HCT116 (cell line): Measurements from ENCODE around the gene TRMT10B. TPM values are rescaled to one million over a fixed set of nuclear protein-coding genes. Genes with fewer than 3 reads are reported as not detected.
"Not testable (repeated sequence)": the region's sequence is repeated elsewhere in the genome, so short reads cannot be mapped to it uniquely, and the experiment has no call there.

Experiments used
- ATAC-seq: fragments of 200-7000 bp; cut with Tn5 transposase; 2 replicates; pipeline ENCODE4 v1.9.1; 2020; ENCODE audit warnings: mild to moderate bottlenecking, moderate library complexity
- BruUV-seq: library from RNA; stranded (reverse); fragments of 400-500 nt; replicated peaks from 2 replicates; lab custom pipeline; 2021; lab: Mats Ljungman, UMichigan
- CTCF ChIA-PET: fragments of 300-600 bp; sonication (Branson Sonifier 250); formaldehyde crosslinking; loops from one replicate; lab custom pipeline; 2021; ENCODE audit warnings: antibody characterized with exemption; lab: Charles Lee
- POLR2A ChIA-PET: fragments of 300-600, 350-600 bp; sonication (Branson Sonifier 250); formaldehyde crosslinking; loops from one replicate; lab custom pipeline; 2021; ENCODE audit warnings: antibody characterized with exemption; lab: Charles Lee
- RAD21 ChIA-PET, 2 experiments: fragments of 300-600 bp; sonication (Branson Sonifier 250); formaldehyde crosslinking; loops; one replicate each; lab custom pipeline; 2023; ENCODE audit warnings: low total read pairs in 2 of 2; ENCODE audit not compliant: uncharacterized antibody in 2 of 2, unreplicated experiment in 2 of 2, low non-redundant PET in 1 of 2; lab: Charles Lee
- DNase-seq: peaks from one replicate; pipeline ENCODE4 v3.0.0-alpha.2; 2010; ENCODE audit warnings: low read depth, low spot score
- H2AFZ ChIP-seq: fragments of 200-600 bp; shearing (Covaris generic), sonication (generic); 2 replicates; pipeline ENCODE4 v1.6.1; 2017; ENCODE audit warnings: low read depth, mixed run types, mixed read lengths, antibody characterized with exemption, low read length; ENCODE audit not compliant: poor library complexity, severe bottlenecking
- H3K27ac ChIP-seq: 2 replicates; pipeline ENCODE4 v1.5.1; 2012; ENCODE audit warnings: low read depth, low read length
- H3K27me3 ChIP-seq: fragments of 200-600 bp; sonication (generic); 2 replicates; pipeline ENCODE4 v1.6.1; 2016; ENCODE audit warnings: mixed run types, low read length, mixed read lengths; ENCODE audit not compliant: insufficient read depth
- H3K36me3 ChIP-seq, 2 experiments: fragments of 200-500 bp in 1 of 2; fragments of 200-600 bp in 1 of 2; sonication (Bioruptor generic) in 1 of 2; sonication (generic) in 1 of 2; 2 replicates each; pipeline versions ENCODE4 v1.5.1 to v1.6.1; 2014 to 2016; ENCODE audit warnings: low read length in 2 of 2, inconsistent platforms in 1 of 2, mixed read lengths in 1 of 2, mixed run types in 1 of 2; ENCODE audit not compliant: insufficient read depth in 2 of 2, control insufficient read depth in 1 of 2
- H3K4me1 ChIP-seq, 2 experiments: fragments of 200-600 bp in 1 of 2; sonication (generic) in 1 of 2; 2 replicates each; pipeline versions ENCODE4 v1.5.1 to v1.6.1; 2012 to 2017; ENCODE audit warnings: low read length in 2 of 2, inconsistent platforms in 1 of 2, mild to moderate bottlenecking in 1 of 2, mixed read lengths in 1 of 2, mixed run types in 1 of 2, moderate library complexity in 1 of 2; ENCODE audit not compliant: insufficient read depth in 2 of 2, control insufficient read depth in 1 of 2
- H3K4me2 ChIP-seq: fragments of 200-600 bp; sonication (generic); 2 replicates; pipeline ENCODE4 v1.6.1; 2017; ENCODE audit warnings: mixed run types, low read length, mixed read lengths
- H3K4me3 ChIP-seq, 2 experiments: fragments of 200-600 bp in 1 of 2; sonication (generic) in 1 of 2; replicated peaks in 1 of 2; 2 replicates each; pipeline ENCODE4 v1.5.1; 2011 to 2016; ENCODE audit warnings: low read length in 2 of 2, control low read depth in 1 of 2, low read depth in 1 of 2, mild to moderate bottlenecking in 1 of 2, mixed read lengths in 1 of 2, mixed run types in 1 of 2
- H3K79me2 ChIP-seq: fragments of 200-600 bp; sonication (generic); 2 replicates; pipeline ENCODE4 v1.6.1; 2017; ENCODE audit warnings: mild to moderate bottlenecking, mixed run types, low read length, moderate library complexity, mixed read lengths; ENCODE audit not compliant: insufficient read depth
- H3K9ac ChIP-seq: fragments of 200-600 bp; sonication (generic); 2 replicates; pipeline ENCODE4 v1.6.1; 2016; ENCODE audit warnings: low read length, mixed read lengths
- H3K9me2 ChIP-seq: fragments of 200-600 bp; sonication (generic), shearing (Covaris generic); 2 replicates; pipeline ENCODE4 v1.6.1; 2017; ENCODE audit warnings: mixed run types, mild to moderate bottlenecking, moderate library complexity; ENCODE audit not compliant: insufficient read depth
- H3K9me3 ChIP-seq, 2 experiments: fragments of 200-500 bp in 1 of 2; fragments of 200-600 bp in 1 of 2; sonication (Bioruptor generic) in 1 of 2; sonication (generic) in 1 of 2; 2 replicates each; pipeline ENCODE4 v1.6.1; 2014 to 2017; ENCODE audit warnings: low read length in 2 of 2, mixed read lengths in 2 of 2, inconsistent platforms in 1 of 2, low read depth in 1 of 2, mild to moderate bottlenecking in 1 of 2, mixed run types in 1 of 2, moderate library complexity in 1 of 2; ENCODE audit not compliant: control insufficient read depth in 1 of 2, insufficient read depth in 1 of 2
- H4K20me1 ChIP-seq: fragments of 200-600 bp; sonication (generic), shearing (Covaris generic); 2 replicates; pipeline ENCODE4 v1.6.1; 2017; ENCODE audit warnings: mixed run types, mild to moderate bottlenecking, moderate library complexity; ENCODE audit not compliant: insufficient read depth
- CBX3 ChIP-seq: IDR thresholded peaks from 2 replicates; pipeline ENCODE4 v1.6.1; 2012; ENCODE audit warnings: low read depth
- CEBPB ChIP-seq: IDR thresholded peaks from 2 replicates; pipeline ENCODE4 v1.6.1; 2012; ENCODE audit warnings: low read depth
- EGR1 ChIP-seq: IDR thresholded peaks from 2 replicates; pipeline ENCODE4 v1.6.1; 2012; ENCODE audit warnings: low read depth
- ELF1 ChIP-seq: IDR thresholded peaks from 2 replicates; pipeline ENCODE4 v1.6.1; 2012; ENCODE audit warnings: low read depth, borderline replicate concordance
- EZH2 ChIP-seq: fragments of 200-600 bp; sonication (generic); IDR thresholded peaks from 2 replicates; pipeline ENCODE4 v1.6.1; 2017; ENCODE audit warnings: antibody characterized with exemption, mixed run types
- EZH2phosphoT487 ChIP-seq: fragments of 200-600 bp; IDR thresholded peaks from 2 replicates; pipeline ENCODE4 v1.6.1; 2018; ENCODE audit warnings: antibody characterized with exemption, borderline replicate concordance
- JUND ChIP-seq: IDR thresholded peaks from 2 replicates; pipeline ENCODE4 v1.6.1; 2012
- POLR2A ChIP-seq: IDR thresholded peaks from 2 replicates; pipeline ENCODE4 v1.7.0; 2011; ENCODE audit warnings: borderline replicate concordance; ENCODE audit not compliant: insufficient read depth, insufficient read length; ENCODE audit errors: extremely low read depth
- POLR2AphosphoS5 ChIP-seq: IDR thresholded peaks from 2 replicates; pipeline ENCODE4 v1.6.1; 2011; ENCODE audit warnings: mild to moderate bottlenecking, low read depth, low read length, moderate library complexity
- RAD21 ChIP-seq: IDR thresholded peaks from 2 replicates; pipeline ENCODE4 v1.6.1; 2012; ENCODE audit warnings: low read depth, mild to moderate bottlenecking
- REST ChIP-seq: IDR thresholded peaks from 2 replicates; pipeline ENCODE4 v1.6.1; 2012; ENCODE audit warnings: low read depth
- SP1 ChIP-seq: IDR thresholded peaks from 2 replicates; pipeline ENCODE4 v1.6.1; 2012; ENCODE audit warnings: low read depth
- SRF ChIP-seq: IDR thresholded peaks from 2 replicates; pipeline ENCODE4 v1.6.1; 2012; ENCODE audit warnings: low read depth
- TCF7L2 ChIP-seq: IDR thresholded peaks from 2 replicates; pipeline ENCODE4 v1.7.0; 2011; ENCODE audit warnings: borderline replicate concordance, inconsistent platforms; ENCODE audit not compliant: insufficient read depth, insufficient read length; ENCODE audit errors: extremely low read depth
- YY1 ChIP-seq: IDR thresholded peaks from 2 replicates; pipeline ENCODE4 v1.6.1; 2011; ENCODE audit warnings: low read length, low read depth, moderate library complexity, mild to moderate bottlenecking; ENCODE audit not compliant: insufficient replicate concordance; ENCODE audit errors: extremely low read depth
- ZFX ChIP-seq: fragments of 450-650 bp; IDR thresholded peaks from 2 replicates; pipeline ENCODE4 v1.6.1; 2017
- intact Hi-C: fragments of 100-400 bp; cut with micrococcal nuclease; formaldehyde crosslinking; loops from 2 replicates; pipeline ENCODE4 v1.10.0; 2022
- total RNA-seq: library from RNA; stranded (reverse); gene quantifications from one replicate; pipeline ENCODE4 v1.2.1, GENCODE V29; 2021; ENCODE audit not compliant: unreplicated experiment
- TF ChIP-seq, protein P1 (sequence below), 3 experiments: fragments of 200-600 bp in 1 of 3; sonication (generic) in 1 of 3; IDR thresholded peaks in 2 of 3; conservative IDR thresholded peaks in 1 of 3; 2 replicates each; pipeline ENCODE4 v1.5.1; 2012 to 2017; ENCODE audit warnings: low read depth in 2 of 3, low read length in 2 of 3, antibody characterized with exemption in 1 of 3, borderline replicate concordance in 1 of 3, control low read depth in 1 of 3, mild to moderate bottlenecking in 1 of 3, mixed read lengths in 1 of 3, mixed run types in 1 of 3, moderate library complexity in 1 of 3; ENCODE audit not compliant: insufficient read depth in 1 of 3
- TF ChIP-seq, protein P2 (sequence below): IDR thresholded peaks from 2 replicates; pipeline ENCODE4 v1.6.1; 2012

The TRMT10B gene
- total RNA-seq, 1 experiment from 2014 or later, result 5.5 TPM

DNA sequence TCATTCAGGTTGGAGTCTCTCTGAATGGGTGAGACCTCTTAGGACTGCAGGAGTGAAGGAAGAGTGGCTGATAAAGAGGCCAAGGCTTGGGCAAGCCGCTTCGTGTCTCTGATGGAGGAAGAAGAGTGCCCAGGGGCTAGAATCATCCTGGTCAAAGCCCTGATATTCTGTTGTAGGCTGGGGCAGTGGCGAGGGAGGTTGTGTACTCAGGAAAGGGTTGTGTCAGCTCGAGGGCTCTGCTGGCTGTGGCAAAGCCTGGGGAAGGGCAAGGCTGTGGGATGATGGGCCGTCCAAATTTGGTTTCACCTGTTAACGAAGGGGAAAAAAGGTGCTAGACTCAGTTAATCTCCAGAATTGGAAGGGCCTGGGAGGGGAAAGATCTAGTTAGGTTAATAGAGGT, 2.4 kb upstream of the TRMT10B start:
- ChIA-PET POLR2A (no interaction called here), RAD21 (no interaction called here), CTCF (no interaction called here)
- ATAC-seq (no peak), DNase-seq (no peak)
- H3K27ac ChIP-seq, result no peak overlapping the region
- H4K20me1 ChIP-seq, result no peaks in the 10 kb centered on the region
- H3K4me2 ChIP-seq, result no peak overlapping the region
- TF ChIP-seq ZFX, result no peak
- TF ChIP-seq YY1, result no peak
- no peak for TF ChIP-seq EZH2phosphoT487
- TF ChIP-seq EGR1, result no peak
- TF ChIP-seq ELF1, result no peak
- TF ChIP-seq RAD21, result no peak
- no peak for TF ChIP-seq SRF
- TF ChIP-seq CEBPB, result no peak
- no peak for TF ChIP-seq POLR2AphosphoS5
- no peak for TF ChIP-seq CBX3
- TF ChIP-seq REST, result no peak
- TF ChIP-seq, protein P1, sequence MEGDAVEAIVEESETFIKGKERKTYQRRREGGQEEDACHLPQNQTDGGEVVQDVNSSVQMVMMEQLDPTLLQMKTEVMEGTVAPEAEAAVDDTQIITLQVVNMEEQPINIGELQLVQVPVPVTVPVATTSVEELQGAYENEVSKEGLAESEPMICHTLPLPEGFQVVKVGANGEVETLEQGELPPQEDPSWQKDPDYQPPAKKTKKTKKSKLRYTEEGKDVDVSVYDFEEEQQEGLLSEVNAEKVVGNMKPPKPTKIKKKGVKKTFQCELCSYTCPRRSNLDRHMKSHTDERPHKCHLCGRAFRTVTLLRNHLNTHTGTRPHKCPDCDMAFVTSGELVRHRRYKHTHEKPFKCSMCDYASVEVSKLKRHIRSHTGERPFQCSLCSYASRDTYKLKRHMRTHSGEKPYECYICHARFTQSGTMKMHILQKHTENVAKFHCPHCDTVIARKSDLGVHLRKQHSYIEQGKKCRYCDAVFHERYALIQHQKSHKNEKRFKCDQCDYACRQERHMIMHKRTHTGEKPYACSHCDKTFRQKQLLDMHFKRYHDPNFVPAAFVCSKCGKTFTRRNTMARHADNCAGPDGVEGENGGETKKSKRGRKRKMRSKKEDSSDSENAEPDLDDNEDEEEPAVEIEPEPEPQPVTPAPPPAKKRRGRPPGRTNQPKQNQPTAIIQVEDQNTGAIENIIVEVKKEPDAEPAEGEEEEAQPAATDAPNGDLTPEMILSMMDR (IDR thresholded peaks at IDR 0.05 in 2 of 3, conservative IDR thresholded peaks at IDR 0.05 in 1 of 3; ENCODE audit: borderline replicate concordance in 1 of 3, insufficient read depth in 1 of 3, low read depth in 2 of 3, low read length in 2 of 3), result no peak
- TF ChIP-seq, protein P2, sequence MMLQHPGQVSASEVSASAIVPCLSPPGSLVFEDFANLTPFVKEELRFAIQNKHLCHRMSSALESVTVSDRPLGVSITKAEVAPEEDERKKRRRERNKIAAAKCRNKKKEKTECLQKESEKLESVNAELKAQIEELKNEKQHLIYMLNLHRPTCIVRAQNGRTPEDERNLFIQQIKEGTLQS, result no peak
- TF ChIP-seq SP1, result no peak
- TF ChIP-seq JUND, result no peak
- no peak for TF ChIP-seq TCF7L2
- no peak for TF ChIP-seq POLR2A
- TF ChIP-seq EZH2, result no peak
- no peaks in the 10 kb centered on the region for H3K9me3 ChIP-seq
- no peak overlapping the region for H2AFZ ChIP-seq
- intact Hi-C loops, result loop anchor here (10.0 kb wide), 1 partner anchor 104 kb away; no protein-coding TSS in a partner anchor
- no peaks in the 10 kb centered on the region for H3K9me2 ChIP-seq
- H3K4me3 ChIP-seq, result no peak overlapping the region
- H3K27me3 ChIP-seq, result no peaks in the 10 kb centered on the region
- peaks cover 9% of the 10 kb centered on the region; the same call in 1 of the 2 replicates for H3K79me2 ChIP-seq
- BruUV-seq, result no TSS peak
- H3K36me3 ChIP-seq, result no peaks in the 10 kb centered on the region
- H3K4me1 ChIP-seq, result peaks cover 5 to 23% of the 10 kb centered on the region in 2 experiments; a peak in 3 of 4 replicates
- H3K9ac ChIP-seq, result no peak overlapping the region

GRCh38 chr9:37751704-37752103, 1.9 kb upstream of the TRMT10B start:
- H3K27me3 ChIP-seq, BruUV-seq, CTCF ChIA-PET, ATAC-seq, DNase-seq, H4K20me1 ChIP-seq, H3K79me2 ChIP-seq, H3K4me3 ChIP-seq, H3K36me3 ChIP-seq, H3K4me2 ChIP-seq, H2AFZ ChIP-seq, H3K27ac ChIP-seq, H3K9ac ChIP-seq, H3K9me2 ChIP-seq, H3K9me3 ChIP-seq, POLR2A ChIA-PET, RAD21 ChIA-PET: not testable (repeated sequence)
- intact Hi-C loops, result loop anchor here (10.0 kb wide), 1 partner anchor 103 kb away; no protein-coding TSS in a partner anchor
- H3K4me1 ChIP-seq, result peaks cover 5 to 26% of the 10 kb centered on the region in 2 experiments; a peak in 3 of 4 replicates
